NCI-H82 treated with DMSO at 0.1 percent for 48 hours (cell line): ENCODE data around the gene TSPAN18.

ENCODE experiments used
- DNase-seq: peaks from one replicate; lab custom pipeline; 2025; ENCODE audit not compliant: unreplicated experiment; lab: John Stamatoyannopoulos, UW

The TSPAN18 gene

GRCh38 chr11:44758983-44759382 lies 32.2 kb downstream of the TSPAN18 start:
- DNase-seq: no peak

GRCh38 chr11:44759743-44760476 lies 33.1 kb downstream of the TSPAN18 start:
- DNase-seq: no peak

GRCh38 chr11:44760477-44760872 lies 33.7 kb downstream of the TSPAN18 start:
- no peak for DNase-seq

- DNase-seq: peak; percentile 96
Measured at GRCh38 chr11:44760917-44761550, 34.3 kb downstream of the TSPAN18 start.

GRCh38 chr11:44761551-44761961 lies 34.8 kb downstream of the TSPAN18 start:
- no peak for DNase-seq

GRCh38 chr11:44763121-44763820 lies 36.5 kb downstream of the TSPAN18 start:
- no peak for DNase-seq

- no peak for DNase-seq
Measured at GRCh38 chr11:44764583-44764982, 37.8 kb downstream of the TSPAN18 start.

GRCh38 chr11:44765026-44765595 lies 38.3 kb downstream of the TSPAN18 start:
- DNase-seq: no peak

GRCh38 chr11:44765676-44766075 lies 38.9 kb downstream of the TSPAN18 start:
- DNase-seq: no peak

- peak; percentile 36 for DNase-seq
Measured at GRCh38 chr11:44766112-44766971, 39.6 kb downstream of the TSPAN18 start.

GRCh38 chr11:44766972-44767278 lies 40.2 kb downstream of the TSPAN18 start:
- DNase-seq: no peak

GRCh38 chr11:44767421-44767820 lies 40.7 kb downstream of the TSPAN18 start:
- DNase-seq: no peak

GRCh38 chr11:44770401-44770800 lies 43.6 kb downstream of the TSPAN18 start:
- DNase-seq: no peak

GRCh38 chr11:44771252-44771734 lies 44.5 kb downstream of the TSPAN18 start:
- no peak for DNase-seq

GRCh38 chr11:44771841-44772240 lies 45.1 kb downstream of the TSPAN18 start:
- no peak for DNase-seq

- DNase-seq: no peak
Measured at GRCh38 chr11:44773351-44773965, 46.7 kb downstream of the TSPAN18 start.

GRCh38 chr11:44774108-44774507 lies 47.3 kb downstream of the TSPAN18 start:
- peak; percentile 47 for DNase-seq

GRCh38 chr11:44774731-44775130 lies 48.0 kb downstream of the TSPAN18 start:
- DNase-seq: no peak

- peak; percentile 85 for DNase-seq
Measured at GRCh38 chr11:44775366-44775984, 48.7 kb downstream of the TSPAN18 start.

- no peak for DNase-seq
Measured at GRCh38 chr11:44775985-44776446, 49.3 kb downstream of the TSPAN18 start.
